HG03103 (cell line): Measurements from ENCODE around the gene SNX11.

Source experiments
- ATAC-seq: cut with Tn5 transposase; IDR thresholded peaks from one replicate; pipeline ENCODE4 v1.9.1; 2021; ENCODE audit warnings: low read depth; ENCODE audit not compliant: unreplicated experiment

SNX11 gene

GRCh38 chr17:48127371-48128051 is 19.9 kb downstream of the SNX11 start:
- ATAC-seq: no peak

GRCh38 chr17:48128400-48128799 is 20.8 kb downstream of the SNX11 start:
- ATAC-seq: no peak

GRCh38 chr17:48129981-48130380 is 22.4 kb downstream of the SNX11 start:
- ATAC-seq: no peak

GRCh38 chr17:48131216-48131824 is 23.8 kb downstream of the SNX11 start:
- no peak for ATAC-seq

- ATAC-seq: no peak
Measured at GRCh38 chr17:48132385-48132784, 24.8 kb downstream of the SNX11 start.

GRCh38 chr17:48134912-48135480 is 27.4 kb downstream of the SNX11 start:
- ATAC-seq: no peak

- no peak for ATAC-seq
Measured at GRCh38 chr17:48137656-48138055, 30.1 kb downstream of the SNX11 start.

- no peak for ATAC-seq
Measured at GRCh38 chr17:48139944-48140343, 32.4 kb downstream of the SNX11 start.

GRCh38 chr17:48143629-48144028 is 36.1 kb downstream of the SNX11 start:
- no peak for ATAC-seq

GRCh38 chr17:48144231-48144630 is 36.7 kb downstream of the SNX11 start:
- ATAC-seq: no peak

GRCh38 chr17:48144976-48145798 is 37.6 kb downstream of the SNX11 start:
- no peak for ATAC-seq

GRCh38 chr17:48148029-48148770 is 40.6 kb downstream of the SNX11 start:
- ATAC-seq: no peak

- no peak for ATAC-seq
Measured at GRCh38 chr17:48148854-48149786, 41.6 kb downstream of the SNX11 start.

- ATAC-seq: no peak
Measured at GRCh38 chr17:48149787-48150463, 42.4 kb downstream of the SNX11 start.

GRCh38 chr17:48150597-48151001 is 43.0 kb downstream of the SNX11 start:
- ATAC-seq: no peak

GRCh38 chr17:48151220-48151619 is 43.7 kb downstream of the SNX11 start:
- ATAC-seq: no peak

GRCh38 chr17:48152289-48152688 is 44.7 kb downstream of the SNX11 start:
- no peak for ATAC-seq

- no peak for ATAC-seq
Measured at GRCh38 chr17:48153691-48154358, 46.3 kb downstream of the SNX11 start.
